Measurements from ENCODE around the gene CACNA1B.

GRCh38 chr9:137899551-137900360 lies 22.2 kb downstream of the CACNA1B start:
- TF ChIP-seq, protein P1, sequence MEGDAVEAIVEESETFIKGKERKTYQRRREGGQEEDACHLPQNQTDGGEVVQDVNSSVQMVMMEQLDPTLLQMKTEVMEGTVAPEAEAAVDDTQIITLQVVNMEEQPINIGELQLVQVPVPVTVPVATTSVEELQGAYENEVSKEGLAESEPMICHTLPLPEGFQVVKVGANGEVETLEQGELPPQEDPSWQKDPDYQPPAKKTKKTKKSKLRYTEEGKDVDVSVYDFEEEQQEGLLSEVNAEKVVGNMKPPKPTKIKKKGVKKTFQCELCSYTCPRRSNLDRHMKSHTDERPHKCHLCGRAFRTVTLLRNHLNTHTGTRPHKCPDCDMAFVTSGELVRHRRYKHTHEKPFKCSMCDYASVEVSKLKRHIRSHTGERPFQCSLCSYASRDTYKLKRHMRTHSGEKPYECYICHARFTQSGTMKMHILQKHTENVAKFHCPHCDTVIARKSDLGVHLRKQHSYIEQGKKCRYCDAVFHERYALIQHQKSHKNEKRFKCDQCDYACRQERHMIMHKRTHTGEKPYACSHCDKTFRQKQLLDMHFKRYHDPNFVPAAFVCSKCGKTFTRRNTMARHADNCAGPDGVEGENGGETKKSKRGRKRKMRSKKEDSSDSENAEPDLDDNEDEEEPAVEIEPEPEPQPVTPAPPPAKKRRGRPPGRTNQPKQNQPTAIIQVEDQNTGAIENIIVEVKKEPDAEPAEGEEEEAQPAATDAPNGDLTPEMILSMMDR (IDR thresholded peaks at IDR 0.05), result no peak
- TF ChIP-seq POLR2A (IDR thresholded peaks at IDR 0.05), result no peak
- TF ChIP-seq POLR2AphosphoS5 (IDR thresholded peaks at IDR 0.05), result no peak

All from upper lobe of left lung (tissue), 4 donors.